GM19452 (cell line): Measurements from ENCODE around the gene MAST2.
"Not testable (repeated sequence)": the region's sequence is repeated elsewhere in the genome, so short reads cannot be mapped to it uniquely, and the experiment has no call there.

Experiments used
- ATAC-seq: cut with Tn5 transposase; IDR thresholded peaks from one replicate; pipeline ENCODE4 v1.9.1; 2021; ENCODE audit not compliant: unreplicated experiment

The MAST2 gene

DNA sequence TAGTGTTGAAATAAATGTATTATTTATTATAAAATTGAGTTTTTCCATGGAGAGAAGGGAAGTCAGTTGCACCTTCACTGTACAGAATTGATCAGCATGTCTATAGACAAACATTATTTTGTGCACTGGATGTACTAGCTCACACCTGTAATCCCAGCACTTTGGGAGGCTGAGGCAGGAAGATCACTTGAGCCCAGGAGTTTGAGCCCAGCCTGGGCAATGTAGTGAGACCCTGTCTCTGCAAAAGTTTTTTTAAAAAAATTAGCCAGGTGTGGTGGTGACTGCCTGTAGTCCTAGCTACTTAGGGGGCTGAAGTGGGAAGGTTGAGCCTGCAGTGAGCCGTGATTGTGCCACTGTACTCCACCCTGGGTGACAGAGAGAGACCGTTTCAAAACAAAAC is 87.7 kb downstream of the MAST2 start:
- ATAC-seq: no peak

DNA sequence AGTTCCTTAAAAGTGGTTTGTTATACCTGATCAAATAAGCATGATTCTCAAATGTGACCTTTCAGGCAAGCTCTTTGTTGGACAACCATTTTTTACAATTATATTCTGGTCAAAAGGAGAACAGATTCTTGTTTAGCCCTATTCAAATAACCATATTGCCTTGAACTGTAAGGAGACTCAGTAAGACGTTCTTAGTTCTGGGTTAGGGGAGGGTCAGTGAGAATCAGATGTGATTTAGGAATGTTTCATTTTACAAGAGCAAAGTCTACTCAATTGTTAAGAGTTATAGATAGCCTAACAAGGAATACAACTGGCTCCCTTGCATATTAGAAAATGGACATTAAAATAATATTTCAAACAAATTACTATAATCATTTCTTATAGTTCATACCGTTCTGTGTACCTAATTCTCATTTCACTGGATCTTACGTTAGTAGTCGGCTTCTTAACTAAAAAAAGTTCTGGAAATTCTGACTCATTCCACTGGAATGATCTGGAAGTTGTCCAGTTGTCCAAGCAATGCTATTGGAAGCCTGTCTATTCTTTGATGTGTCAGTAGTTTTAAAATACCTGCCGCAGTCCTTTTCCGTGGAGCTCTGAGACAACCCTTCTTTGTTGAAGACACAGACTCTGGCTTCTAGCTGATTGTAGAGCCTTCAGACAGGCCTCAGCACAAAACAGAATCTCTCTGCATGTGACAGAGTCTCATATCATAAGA is 88.8 kb downstream of the MAST2 start:
- no peak for ATAC-seq

DNA sequence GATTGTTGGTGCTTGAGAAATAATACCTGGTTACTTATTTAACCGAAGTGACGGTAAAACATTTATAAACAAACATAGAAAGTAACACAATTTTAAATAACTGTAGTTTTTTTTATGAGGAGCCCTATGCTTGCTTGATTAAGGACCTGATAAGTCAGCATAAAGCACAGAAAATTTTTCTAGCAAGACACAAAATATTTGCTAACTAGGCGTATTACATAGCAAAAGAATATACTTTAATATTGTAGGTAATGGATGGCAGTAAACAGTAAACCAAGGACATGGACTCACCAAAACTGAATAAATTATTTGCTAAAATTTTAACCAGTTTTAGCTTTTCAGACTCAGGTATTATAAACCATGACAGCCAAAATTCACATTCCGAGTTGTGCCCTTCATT is 90.9 kb downstream of the MAST2 start:
- no peak for ATAC-seq

DNA sequence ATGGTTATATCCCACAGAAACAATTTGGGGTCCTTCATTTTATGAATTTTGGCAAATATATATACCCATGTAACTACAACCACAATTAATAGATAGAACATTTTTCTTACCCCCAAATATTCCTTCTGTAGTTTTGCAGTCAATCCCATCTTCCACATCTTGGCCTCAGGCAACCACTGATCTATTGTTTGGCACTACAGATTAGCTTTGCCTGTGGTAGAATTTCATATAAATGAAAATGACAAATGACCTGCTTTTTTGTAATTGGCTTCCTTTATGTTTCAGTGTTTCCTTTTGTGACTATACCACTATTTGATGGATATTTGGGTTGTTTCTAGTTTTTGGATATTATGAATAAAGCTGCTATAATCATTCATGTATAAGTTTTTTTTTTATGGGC is 91.5 kb downstream of the MAST2 start:
- no peak for ATAC-seq

DNA sequence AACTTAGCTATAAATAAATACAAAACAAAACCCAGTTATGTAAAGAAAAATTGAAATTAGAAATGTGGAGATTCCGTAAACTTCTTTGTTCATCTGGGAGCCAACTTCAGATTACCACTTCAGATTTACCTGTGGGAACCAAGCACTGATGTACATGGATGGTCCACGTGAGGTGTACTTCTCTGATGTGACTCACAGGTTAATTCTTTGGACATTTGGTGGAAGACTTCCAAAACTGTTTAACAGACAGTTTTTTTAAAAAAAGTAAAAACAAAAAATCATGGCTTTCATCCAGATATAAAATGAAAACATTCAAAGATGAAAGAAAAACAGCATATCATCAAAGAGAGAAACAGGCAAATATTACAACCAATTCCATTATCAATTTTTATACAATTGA is 92.0 kb downstream of the MAST2 start:
- ATAC-seq: no peak

DNA sequence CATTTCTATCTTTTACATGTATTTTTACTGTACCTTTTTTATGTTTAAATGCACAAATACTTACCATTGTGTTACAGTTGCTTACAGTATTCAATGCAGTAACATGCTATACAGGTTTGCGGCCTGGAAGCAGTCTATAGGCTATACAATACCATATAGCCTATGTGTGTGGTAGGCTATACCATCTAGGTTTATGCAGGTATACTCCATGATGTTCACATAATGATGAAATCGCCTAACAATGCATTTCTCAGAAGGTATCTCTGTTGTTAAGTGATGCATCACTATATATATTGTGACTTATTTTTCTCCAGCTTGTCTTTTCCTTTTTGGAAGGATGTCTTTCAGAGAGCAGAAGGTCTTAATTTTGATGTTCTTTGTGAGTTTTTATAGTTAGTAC is 103.5 kb downstream of the MAST2 start:
- no peak for ATAC-seq

DNA sequence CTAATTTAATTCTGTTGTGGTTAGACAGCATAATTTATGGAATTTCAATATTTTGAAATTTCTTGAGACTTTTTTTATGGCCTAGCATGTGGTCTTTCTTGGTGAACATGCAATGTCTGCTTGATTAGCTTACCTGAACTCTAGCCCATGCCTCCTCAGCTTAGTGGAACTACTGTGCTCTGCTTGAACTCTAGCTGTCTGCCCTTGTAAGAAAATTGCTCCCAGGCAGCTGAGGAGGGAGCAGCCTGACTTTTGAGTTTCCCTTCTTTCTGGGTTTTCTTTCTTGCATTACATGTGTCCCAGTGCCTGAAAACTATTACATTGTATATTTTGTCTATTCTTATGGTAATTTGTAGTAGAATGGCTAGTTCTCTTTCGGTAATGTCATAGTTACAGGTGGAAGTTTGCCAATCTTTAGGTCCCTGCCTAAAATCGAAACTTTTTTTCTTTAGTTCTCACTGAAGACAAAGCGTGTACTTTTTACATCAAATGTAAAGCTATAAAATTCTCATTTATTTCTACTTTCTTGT is 105.3 kb downstream of the MAST2 start:
- ATAC-seq: no peak

DNA sequence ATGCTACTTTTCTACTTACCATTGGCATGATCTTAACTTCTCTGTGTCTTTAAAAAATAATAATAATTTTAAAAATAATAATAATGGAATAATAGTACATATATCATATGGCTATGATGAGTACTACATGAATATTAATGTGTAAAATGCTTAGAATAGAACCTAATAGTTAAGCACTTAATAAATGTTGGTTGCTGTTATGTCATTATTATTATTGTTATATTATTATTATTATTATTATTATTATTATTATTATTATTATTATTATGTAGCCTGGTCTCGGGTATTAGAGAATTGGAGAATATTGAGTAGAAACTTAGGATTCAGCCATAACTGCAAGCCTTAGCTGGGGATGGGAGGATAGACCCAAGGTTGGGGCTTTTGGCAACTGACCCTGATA is 108.2 kb downstream of the MAST2 start:
- ATAC-seq: no peak

DNA sequence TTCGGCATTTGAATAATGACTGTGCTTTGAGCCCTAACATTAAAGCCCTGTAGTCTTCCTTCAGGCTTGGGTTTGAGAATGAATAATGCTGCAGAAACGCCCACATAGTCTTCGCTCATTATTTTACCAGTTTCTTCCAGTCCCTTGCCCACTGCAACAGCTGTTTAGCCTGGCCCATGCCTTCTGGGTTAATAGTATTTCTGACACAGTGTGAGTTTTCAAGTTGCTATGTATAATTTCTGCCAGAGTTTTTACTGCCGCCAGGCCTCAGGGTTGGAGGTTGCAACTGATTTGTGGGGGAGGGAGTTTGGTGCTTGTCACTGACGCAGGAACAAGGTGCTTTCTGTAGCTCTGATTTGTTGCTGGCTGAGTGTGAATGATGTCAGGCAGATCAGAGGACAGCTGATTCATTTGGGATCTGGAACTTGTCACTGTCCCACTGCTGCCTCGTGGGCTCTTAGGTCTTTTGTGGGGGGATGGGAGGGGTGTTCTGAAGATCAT is 109.8 kb downstream of the MAST2 start:
- ATAC-seq: no peak

DNA sequence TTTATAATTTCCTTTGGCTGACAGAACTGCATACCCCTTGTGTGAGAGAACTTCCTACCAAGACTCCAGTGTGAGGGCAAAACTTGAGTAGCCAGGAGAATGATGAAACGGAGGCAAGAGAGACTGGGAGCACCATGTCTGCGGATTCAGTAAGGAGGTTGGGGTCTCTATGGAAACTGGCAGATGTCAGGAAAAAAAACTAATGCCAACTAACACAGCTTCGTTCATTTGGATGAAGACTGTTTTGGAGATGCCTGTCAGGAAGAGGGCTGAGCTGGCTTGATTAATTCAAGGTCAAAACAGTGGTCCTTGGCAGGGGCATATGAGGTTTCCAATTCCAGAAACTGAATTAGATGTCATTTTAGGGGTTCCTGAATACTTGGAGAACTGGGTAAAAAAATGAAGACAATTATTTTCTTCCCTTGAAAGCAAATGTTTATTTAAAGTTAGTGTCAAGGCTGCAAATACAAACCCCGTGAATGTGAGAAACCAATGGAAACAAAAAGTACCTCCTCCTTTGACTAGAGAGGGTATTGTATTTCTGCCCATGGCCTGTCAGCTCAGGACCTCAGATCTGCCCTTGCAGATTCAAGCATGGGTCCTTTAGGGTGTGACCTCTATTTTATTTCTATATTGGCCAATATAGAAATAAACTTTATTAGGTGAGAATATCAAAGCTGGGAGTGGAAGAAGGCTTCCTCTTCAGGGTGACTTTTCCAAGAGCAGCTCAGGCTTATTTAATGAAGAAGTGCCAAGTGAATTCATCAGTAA is 110.5 kb downstream of the MAST2 start:
- no peak for ATAC-seq

DNA sequence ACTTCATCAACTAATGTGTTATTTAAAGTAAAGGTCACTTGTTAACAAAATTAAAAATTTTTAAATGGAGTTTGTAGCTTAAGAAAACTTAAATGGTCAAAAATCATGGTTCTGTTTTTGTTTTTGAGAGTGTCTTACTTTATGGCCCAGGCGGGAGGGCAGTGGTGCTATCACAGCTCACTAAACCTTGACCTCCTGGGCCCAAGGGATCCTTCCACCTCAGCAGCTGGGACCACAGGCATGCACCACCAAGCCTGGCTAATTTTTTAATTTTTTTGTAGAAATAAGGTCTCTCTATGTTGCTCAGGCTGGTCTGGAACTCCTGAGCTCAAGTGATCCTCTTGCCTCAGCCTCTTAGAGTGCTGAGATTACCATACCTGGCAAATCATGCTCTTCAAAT is 111.4 kb downstream of the MAST2 start:
- no peak for ATAC-seq

DNA sequence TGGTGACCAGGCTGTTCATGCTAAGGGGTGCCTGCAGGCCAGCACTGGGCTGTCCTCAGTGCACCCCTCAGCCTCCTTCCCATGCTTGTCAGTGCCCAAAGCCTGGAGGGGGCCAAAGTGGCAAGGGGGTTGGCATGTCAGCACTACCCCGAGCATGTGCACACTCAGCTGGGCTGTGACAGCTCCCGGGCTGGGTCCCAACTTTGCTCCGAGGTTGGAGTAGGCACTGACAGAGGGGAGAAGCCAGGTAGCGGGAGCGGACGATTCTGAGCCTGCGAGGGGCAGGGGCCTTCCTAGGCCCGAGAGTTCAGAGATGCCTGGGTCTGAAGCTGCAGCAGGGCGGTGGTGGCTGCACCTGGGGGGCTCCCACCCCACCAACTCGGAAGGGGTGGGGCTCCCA is 119.0 kb downstream of the MAST2 start:
- ATAC-seq: no peak

DNA sequence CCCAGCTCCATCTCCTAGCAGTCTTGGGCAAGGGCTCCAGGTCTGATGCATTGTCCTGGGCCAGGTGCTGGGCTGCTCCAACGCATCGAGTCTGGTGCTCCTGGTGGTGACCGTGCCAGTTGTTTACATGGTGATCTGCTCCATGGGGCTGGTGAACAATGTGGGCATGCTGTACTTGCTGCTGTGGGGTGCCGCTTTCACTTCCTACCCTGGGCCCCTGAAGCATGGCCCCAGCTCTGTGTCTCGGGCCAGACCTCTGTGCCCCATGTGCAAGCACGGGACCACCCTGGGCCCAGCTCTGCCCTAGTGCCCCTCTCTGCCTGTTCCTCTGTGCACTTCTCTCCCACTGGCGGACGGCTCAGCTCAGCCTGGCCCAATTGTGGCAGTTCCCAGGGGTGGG is 119.4 kb downstream of the MAST2 start:
- no peak for ATAC-seq

DNA sequence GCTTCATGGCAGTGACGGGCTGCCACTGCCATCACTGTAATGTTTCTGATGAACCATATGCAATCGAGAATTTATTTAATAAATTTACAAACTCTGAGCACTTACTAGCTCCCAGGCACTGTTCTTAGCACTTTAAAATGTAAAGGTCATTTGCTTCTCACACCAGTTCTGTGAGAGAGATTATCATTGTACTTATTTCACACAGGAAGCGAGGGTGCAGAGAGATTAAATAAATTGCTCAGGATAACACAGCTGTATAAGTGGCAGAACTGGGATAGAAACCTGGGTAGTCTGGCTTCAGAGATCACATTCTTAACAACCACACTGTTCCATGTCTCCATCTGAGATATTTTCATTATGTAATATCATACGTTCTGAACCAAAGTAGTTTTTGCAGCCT is 119.9 kb downstream of the MAST2 start:
- no peak for ATAC-seq

DNA sequence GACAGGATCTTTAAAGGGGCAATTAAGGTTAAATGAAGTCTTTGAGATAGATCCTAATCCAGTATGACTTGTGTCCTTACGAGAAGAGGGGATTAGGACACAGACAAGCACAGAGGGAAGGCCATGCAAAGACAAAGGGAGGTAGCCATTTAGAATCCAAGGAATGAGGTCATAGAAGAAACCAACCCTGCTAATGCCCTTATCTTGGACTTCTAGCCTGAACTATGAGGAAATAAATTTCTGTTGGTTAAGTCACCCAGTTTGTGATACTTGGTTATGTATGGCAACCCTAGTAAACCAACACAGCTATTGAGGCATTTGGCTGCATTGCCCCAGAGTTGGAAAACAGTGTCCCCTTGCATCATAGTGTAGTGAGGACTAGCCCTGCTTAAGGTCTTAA is 121.3 kb downstream of the MAST2 start:
- no peak for ATAC-seq

DNA sequence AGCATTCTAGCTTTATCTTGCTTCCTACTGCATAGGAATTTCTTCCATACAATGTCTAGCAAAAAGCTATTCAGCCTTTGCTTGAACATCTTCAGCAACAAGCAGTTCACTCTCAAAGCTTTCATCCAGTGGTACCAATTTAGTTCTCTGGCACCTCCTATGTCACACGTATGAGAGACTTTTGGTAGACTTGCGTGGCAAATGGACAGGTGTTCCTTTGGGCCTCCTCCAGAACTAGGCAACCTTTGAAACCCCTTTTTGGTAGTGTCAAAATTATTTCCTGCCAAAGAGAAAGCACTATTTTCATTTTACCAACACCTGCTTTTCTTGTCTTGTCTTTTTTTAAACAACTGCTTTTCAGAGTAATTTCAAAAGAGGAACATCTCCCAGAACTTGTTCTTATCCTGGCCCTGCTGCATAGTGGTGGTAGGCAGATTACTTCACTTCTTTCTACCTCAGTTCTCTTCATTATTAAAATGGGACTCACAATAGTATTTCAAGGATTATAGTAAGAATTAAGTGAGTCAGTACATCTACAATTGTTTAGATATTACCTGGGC is 122.4 kb downstream of the MAST2 start:
- ATAC-seq: no peak

DNA sequence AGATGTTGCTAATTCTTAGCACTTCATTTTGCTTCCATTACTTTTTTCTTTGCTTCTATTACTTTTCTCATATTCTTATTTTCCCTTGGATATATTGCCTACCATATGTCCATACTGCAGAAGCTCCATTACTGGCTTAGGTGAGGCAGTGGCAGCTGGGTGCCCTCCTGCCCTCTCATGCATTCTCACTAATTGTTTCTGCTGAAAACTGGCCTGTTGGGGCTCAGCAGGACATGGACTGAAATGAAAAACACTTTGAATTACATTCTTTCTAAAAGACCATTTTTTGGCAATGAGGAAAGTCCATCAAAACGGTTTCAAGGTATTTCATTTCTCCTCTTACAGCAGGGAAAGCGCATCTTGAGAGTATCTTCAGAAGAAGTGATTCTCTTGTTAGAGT is 122.9 kb downstream of the MAST2 start:
- ATAC-seq: no peak

DNA sequence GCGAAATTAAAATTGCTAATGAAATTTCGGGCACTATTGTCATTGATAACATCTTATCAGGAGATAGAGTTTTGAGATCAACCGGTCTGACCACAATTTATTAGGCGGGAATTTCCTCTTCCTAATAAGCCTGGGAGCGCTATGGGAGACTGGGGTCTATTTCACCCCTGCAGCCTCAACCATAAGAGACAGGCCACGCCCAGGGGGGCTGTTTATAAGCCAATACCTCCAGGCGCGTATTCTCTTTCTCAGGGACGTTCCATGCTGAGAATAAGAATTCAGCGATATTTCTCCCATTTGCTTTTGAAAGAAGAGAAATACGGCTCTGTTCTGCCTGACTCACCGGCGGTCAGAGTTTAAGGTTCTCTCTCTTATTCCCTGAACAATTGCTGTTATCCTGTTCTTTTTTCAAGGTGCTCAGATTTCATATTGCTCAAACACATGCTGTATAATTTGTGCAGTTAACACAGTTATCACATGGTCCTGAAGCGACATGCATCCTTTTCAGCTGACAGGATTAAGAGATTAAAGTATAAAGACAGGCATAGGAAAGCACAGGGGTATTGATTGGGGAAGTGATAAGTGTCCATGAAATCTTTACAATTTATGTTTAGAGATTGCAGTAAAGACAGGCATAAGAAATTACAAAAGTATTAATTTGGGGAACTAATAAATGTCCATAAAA is 124.0 kb downstream of the MAST2 start:
- not testable (repeated sequence) for ATAC-seq

DNA sequence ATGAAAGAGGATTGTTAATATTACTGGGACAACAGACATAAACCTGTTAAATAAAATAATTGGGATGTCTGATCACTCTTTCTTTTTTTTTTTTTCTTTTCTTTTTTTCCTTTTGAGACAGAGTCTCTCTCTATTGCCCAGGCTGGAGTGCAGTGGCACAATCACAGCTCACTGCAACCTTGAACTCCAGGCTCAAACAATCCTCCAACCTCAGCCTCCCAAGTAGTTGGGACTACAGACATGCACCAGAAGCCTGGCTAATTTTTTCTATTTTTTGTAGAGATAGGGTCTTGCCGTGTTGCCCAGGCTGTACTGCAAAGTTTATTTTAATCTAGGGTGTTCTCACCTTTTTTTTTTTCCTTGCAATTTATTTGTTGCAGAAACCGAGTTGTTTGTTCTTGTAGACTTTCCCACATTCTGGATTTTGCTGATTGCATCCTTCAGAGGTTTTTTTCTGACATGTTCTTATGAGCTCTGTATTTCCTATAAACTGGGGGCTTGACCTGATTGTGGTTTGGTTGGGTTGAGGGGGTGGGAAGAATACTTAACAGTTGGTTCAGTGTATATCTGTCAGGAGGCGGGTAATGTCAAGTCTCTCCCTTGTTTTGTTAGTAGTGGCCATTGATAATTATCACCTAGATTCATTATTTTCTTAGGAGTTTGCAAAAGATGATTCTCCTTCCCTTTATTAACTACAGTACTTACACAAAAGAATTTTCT is 125.2 kb downstream of the MAST2 start:
- ATAC-seq: no peak

DNA sequence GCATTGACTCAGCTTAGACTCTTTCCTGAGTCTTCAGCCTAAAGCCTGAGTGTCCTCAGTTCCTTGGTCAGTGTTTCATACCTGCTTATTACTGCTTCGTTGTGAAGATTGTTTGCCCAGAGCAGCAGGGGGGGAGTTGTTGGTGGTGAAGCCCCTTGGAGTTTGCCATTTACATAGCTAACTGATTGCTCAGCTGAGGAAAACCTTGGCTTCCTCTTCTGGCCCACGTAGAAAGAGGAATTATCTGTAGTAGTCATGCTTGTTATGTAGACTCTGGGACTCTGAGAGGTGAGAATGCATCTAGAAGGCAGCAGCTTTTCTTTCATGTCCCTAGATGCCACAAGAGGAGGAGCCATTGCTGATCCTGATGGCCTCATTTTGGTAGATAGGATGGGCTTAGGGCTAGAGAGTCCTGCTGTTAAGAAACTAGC is 125.9 kb downstream of the MAST2 start:
- ATAC-seq: no peak
